Aorta (tissue), 5 donors: ENCODE results near the gene ZBTB47. TPM values are rescaled to one million over a fixed set of nuclear protein-coding genes. Genes with fewer than 3 reads are reported as not detected.

Experiments
- ATAC-seq: fragments of 200-7000 bp; cut with Tn5 transposase; one replicate; pipeline ENCODE4 v1.9.1; 2022; ENCODE audit warnings: moderate library complexity; ENCODE audit not compliant: low FRiP score
- DNase-seq, 2 donors: peaks; one replicate each; pipeline ENCODE4 v3.0.0-alpha.2; 2020
- H3K27ac ChIP-seq, 2 donors: one replicate each; pipeline ENCODE4 v1.5.1; 2013; ENCODE audit warnings: low read length in 2 of 2, mild to moderate bottlenecking in 2 of 2, moderate library complexity in 2 of 2, control low read depth in 1 of 2, inconsistent platforms in 1 of 2, low read depth in 1 of 2
- H3K27me3 ChIP-seq, 2 donors: one replicate each; pipeline ENCODE4 v1.6.1; 2013; ENCODE audit warnings: control low read depth in 1 of 2, low read length in 1 of 2, mild to moderate bottlenecking in 1 of 2, moderate library complexity in 1 of 2; ENCODE audit not compliant: insufficient read depth in 2 of 2, control insufficient read depth in 1 of 2
- H3K36me3 ChIP-seq, 2 donors: one replicate each; pipeline ENCODE4 v1.6.1; 2013; ENCODE audit warnings: control low read depth in 1 of 2, low read length in 1 of 2, mild to moderate bottlenecking in 1 of 2; ENCODE audit not compliant: insufficient read depth in 2 of 2, control insufficient read depth in 1 of 2
- H3K4me1 ChIP-seq, 2 donors: one replicate each; pipeline ENCODE4 v1.6.1; 2013; ENCODE audit warnings: low read length in 2 of 2, control low read depth in 1 of 2, mild to moderate bottlenecking in 1 of 2, moderate library complexity in 1 of 2; ENCODE audit not compliant: insufficient read depth in 2 of 2, control insufficient read depth in 1 of 2
- H3K4me3 ChIP-seq, 2 donors: one replicate each; pipeline ENCODE4 v1.5.1; 2013; ENCODE audit warnings: low read length in 2 of 2, control low read depth in 1 of 2, mild to moderate bottlenecking in 1 of 2
- H3K9me3 ChIP-seq: one replicate; pipeline ENCODE4 v1.6.1; 2013; ENCODE audit warnings: mild to moderate bottlenecking, low read length; ENCODE audit not compliant: control insufficient read depth
- WGBS, 2 donors: extraction: QIAGEN DNeasy Blood & Tissue Kit; methylation state at CpG; one replicate each; pipeline ENCODE4 v1.1.7; 2013; 5-methylcytosine and 5-hydroxymethylcytosine counted together
- intact Hi-C, 2 donors: fragments of 100-400 bp; cut with DNase I; formaldehyde crosslinking; loops; one replicate each; pipeline versions ENCODE4 v1.14.2 to v1.15.0; 2022
- polyA plus RNA-seq, 2 donors: library from polyadenylated mRNA; stranded (reverse); fragments of 200-250 nt; gene quantifications; one replicate each; pipeline ENCODE4 v1.2.3, GENCODE V29; 2013
- total RNA-seq, 2 donors: library from RNA; stranded (reverse); fragmentation: NEBNext Ultra II Directional; extraction: Animal tissue kit (Norgen Biotek cat#: 25700); gene quantifications; one replicate each; pipeline ENCODE4 v1.2.1, GENCODE V29; 2021
- donor health status: healthy with polysubstance abuse.
- donor health status: Bipolar disorder and iron deficiency.
- donor health status: DM: no; HTN: no; CAD: no.
- donor health status: DM: no; HTN: no; CAD: no.
- donor health status: DM: yes; HTN: yes; CAD: no.

The ZBTB47 gene
- total and polyA plus RNA-seq, 4 donors = 42.3 to 82.0 (median 74.8) TPM

DNA sequence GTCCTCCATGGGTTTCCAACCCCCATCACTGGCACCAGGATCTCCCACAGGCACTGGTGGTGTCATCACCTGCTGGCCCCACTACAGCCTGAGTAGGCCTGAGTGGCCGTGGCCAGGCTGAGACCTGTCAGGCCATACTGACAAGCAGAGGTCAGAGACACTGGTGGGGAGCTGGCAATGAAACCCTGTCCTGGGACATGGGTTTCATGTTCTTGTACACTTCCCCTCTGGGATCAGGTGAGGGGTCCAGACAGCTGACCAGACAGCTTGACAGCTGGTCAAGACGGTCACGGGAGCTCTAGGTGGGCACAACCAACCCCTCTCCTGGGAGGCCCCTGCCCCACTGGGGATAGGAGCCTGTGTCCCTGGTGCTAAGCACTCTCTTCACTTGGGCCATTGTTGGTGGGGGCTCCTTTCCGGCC is 13.1 kb downstream of the ZBTB47 start:
- Histone ChIP-seq H3K4me1 (peaks cover 0 to 2% of the 10 kb centered on the region in 2 donors), H3K27ac (peak overlapping the region in 1 of 2 donors; percentile 45), H3K9me3 (no peaks in the 10 kb centered on the region), H3K4me3 (no peak overlapping the region), H3K27me3 (no peaks in the 10 kb centered on the region), H3K36me3 (no peaks in the 10 kb centered on the region)
- ATAC-seq (peak; percentile 9), DNase-seq (peak in 1 of 2 donors; percentile 77)
- WGBS, 2 donors = 47 to 58% methylated on average over 4 of the region's 4 CpGs
- intact Hi-C loops = no loop called here

DNA sequence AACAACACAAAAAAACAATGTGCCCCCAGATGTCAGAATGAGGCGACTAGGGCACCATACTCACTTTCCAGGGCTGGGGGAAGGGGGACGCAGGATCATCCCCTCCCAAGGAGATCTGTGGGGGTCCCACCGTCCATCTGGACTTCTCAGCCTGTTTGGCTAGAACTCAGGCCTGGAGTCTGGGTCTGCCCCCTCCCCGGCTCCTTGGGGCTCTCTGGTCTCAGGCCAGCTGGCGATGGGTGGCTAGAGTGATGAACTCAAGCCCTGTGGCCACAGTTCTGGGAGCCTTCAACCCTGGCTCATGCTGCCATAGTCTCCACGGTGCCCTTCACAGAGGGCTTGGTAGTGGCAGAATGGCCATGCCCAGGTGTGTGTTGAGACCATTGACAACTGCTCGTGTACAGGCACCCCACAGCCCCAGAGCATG is 13.6 kb downstream of the ZBTB47 start:
- Histone ChIP-seq H3K27me3 (no peaks in the 10 kb centered on the region), H3K9me3 (no peaks in the 10 kb centered on the region), H3K4me3 (no peak overlapping the region), H3K4me1 (peaks cover 0 to 2% of the 10 kb centered on the region in 2 donors), H3K36me3 (no peaks in the 10 kb centered on the region), H3K27ac (no peak overlapping the region)
- WGBS, 2 donors = 35 to 41% methylated on average over 7 of the region's 7 CpGs
- intact Hi-C loops = no loop called here
- ATAC-seq (no peak), DNase-seq (peak in 1 of 2 donors; percentile 64)

DNA sequence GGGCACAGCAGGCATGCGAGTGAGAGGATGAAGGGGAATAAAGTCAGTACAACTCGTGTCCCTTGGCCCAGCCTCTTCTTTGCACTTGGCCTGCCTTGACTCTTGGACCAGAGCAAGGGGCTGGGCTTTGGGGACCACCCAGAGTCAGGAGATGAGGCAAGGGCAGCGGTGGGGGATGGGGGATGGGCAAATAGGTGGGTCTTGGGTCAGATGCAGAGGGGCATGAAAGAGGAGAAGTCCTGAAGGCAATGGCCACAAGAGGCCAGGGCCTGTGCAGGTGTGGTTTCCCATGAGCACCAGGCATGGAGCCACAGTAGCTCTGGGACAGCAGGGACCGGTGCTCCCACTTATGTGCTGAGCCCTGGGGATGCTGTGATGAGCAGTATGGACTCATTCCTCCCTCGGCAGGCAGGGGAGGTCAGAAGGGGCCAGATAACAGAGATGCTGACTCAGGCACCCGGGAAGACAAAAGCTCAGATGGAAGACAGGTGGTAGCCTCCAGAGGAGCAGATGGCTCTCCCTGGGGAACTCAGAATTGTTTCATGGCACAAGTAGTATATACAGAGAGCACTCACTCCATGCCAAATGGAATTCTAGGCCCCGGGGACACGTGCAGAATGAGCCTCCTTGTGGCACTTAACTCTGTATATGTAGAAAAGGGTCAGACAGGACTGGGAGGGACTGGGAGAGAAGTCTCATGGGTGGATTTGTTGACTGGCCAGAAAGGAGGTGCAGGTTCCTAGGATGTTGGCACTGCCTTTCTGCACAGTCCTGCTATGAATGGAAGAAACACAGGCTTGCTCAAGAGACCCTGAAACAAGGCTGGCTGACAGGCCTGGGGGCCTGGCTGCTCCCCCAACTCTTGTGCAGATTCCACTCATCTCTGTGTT is 14.3 kb downstream of the ZBTB47 start:
- H3K27me3 ChIP-seq = no peaks in the 10 kb centered on the region
- 33 to 37% methylated on average over 8 of the region's 8 CpGs for WGBS, 2 donors
- ATAC-seq (peak; percentile 2), DNase-seq (no peak)
- no peak overlapping the region for H3K4me3 ChIP-seq
- peaks cover 0 to 2% of the 10 kb centered on the region in 2 donors for H3K4me1 ChIP-seq
- H3K27ac ChIP-seq = no peak overlapping the region
- H3K9me3 ChIP-seq = no peaks in the 10 kb centered on the region
- H3K36me3 ChIP-seq = no peaks in the 10 kb centered on the region
- intact Hi-C loops = no loop called here

DNA sequence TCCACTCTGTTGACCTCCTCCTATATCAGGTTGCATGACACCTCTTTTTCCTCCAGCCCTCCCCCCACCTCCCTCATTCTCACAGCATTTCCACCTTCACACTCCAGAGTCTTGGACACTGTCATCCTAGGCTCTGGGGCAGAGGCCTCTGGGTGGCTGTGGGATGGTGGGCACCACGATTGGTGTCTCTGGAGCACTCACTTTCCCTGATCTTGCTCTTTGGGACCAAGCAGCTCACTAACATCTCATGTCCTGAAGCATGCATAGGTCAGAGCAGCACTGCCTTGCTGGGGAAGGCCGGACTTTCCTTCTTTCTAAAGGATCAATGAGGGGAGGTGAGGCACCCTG is 14.9 kb downstream of the ZBTB47 start:
- no peak for ATAC-seq
- no peak overlapping the region for H3K4me3 ChIP-seq
- no peaks in the 10 kb centered on the region for H3K27me3 ChIP-seq
- no peaks in the 10 kb centered on the region for H3K9me3 ChIP-seq
- no peaks in the 10 kb centered on the region for H3K36me3 ChIP-seq
- intact Hi-C loops = no loop called here
- WGBS, 2 donors = 86 to 88% methylated on average over 2 of the region's 2 CpGs
- no peak for DNase-seq
- H3K4me1 ChIP-seq = peaks cover 0 to 2% of the 10 kb centered on the region in 2 donors
- no peak overlapping the region for H3K27ac ChIP-seq

DNA sequence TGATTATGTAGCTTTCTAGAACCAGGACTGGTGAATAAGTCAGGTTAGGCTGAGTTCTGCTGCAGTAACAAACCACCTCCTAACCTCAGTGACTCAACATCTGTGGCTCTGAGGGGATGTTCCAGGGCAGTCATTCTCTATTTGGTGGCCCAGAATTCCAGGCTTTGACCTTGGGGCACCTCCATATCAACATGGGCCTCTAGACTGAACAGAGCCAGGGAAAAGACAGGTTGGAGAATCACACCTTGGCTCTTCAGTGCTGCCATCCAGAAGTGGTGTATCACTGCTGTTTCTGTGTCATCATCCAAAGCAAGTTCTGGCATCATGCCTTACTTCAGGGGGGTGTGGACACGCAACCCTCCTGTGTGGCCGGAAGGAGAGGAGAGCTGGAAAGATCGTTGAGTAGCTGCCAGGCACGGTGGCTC is 15.3 kb downstream of the ZBTB47 start:
- H3K4me3 ChIP-seq = no peak overlapping the region
- peaks cover 0 to 2% of the 10 kb centered on the region in 2 donors for H3K4me1 ChIP-seq
- 77 to 78% methylated on average over 4 of the region's 4 CpGs for WGBS, 2 donors
- no peak for ATAC-seq
- DNase-seq = no peak
- H3K27ac ChIP-seq = no peak overlapping the region
- no peaks in the 10 kb centered on the region for H3K9me3 ChIP-seq
- no peaks in the 10 kb centered on the region for H3K36me3 ChIP-seq
- no peaks in the 10 kb centered on the region for H3K27me3 ChIP-seq
- intact Hi-C loops = no loop called here

DNA sequence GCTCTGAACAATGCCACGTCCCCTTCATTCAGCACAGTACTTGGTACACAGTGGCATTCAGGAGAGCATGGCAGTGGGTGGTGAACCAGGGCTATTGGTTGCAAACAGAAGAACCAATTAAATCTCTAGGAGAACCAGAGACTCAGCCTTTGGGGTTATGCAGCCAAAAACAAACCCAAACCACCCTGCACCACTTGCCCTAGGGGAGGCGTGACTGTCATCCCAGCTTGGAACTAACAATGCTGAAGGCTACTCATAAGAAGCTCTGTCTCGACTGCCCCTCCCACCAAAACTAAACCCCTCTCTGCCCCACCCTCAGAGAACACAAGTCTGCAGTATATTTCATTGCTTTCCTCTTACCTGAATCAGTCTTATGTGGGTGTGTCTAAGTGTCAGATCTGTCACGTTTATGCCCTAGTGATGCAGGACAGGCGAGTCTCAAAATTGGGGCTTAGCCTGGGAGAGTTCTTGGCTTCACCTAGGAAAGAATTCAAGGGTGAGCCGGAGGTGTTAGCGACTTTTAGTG is 16.6 kb downstream of the ZBTB47 start:
- DNase-seq = no peak
- intact Hi-C loops = no loop called here
- Histone ChIP-seq H3K27me3 (no peaks in the 10 kb centered on the region), H3K36me3 (no peaks in the 10 kb centered on the region), H3K4me1 (peaks cover 0 to 2% of the 10 kb centered on the region in 2 donors), H3K9me3 (no peaks in the 10 kb centered on the region), H3K27ac (no peak overlapping the region), H3K4me3 (no peak overlapping the region)
- 71 to 75% methylated on average over 7 of the region's 7 CpGs for WGBS, 2 donors
- no peak for ATAC-seq

DNA sequence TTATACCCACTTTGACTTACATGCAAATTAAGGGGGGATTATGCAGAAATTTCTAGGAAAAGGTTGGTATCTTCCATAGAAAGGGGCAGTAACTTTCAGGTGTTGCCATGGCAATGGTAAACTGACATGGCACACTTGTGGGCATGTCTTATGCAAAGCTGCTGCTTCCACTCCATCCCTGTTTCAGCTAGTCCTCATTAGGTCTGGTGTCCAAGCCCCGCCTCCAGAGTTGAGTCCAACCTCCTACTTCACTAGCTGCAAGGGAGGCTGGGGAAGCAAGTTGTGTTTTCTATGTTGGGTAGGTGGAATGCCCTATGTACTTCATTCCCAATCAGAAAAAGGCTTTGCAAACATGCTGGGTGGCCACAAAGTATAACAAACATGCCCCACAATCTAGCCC is 17.2 kb downstream of the ZBTB47 start:
- Histone ChIP-seq H3K27me3 (no peaks in the 10 kb centered on the region), H3K4me3 (no peak overlapping the region), H3K9me3 (no peaks in the 10 kb centered on the region), H3K4me1 (peaks cover 0 to 2% of the 10 kb centered on the region in 2 donors), H3K27ac (no peak overlapping the region), H3K36me3 (no peaks in the 10 kb centered on the region)
- no peak for ATAC-seq
- DNase-seq = no peak
- WGBS, 2 donors = 87 to 100% methylated on average over 1 of the region's 1 CpG
- intact Hi-C loops = no loop called here

DNA sequence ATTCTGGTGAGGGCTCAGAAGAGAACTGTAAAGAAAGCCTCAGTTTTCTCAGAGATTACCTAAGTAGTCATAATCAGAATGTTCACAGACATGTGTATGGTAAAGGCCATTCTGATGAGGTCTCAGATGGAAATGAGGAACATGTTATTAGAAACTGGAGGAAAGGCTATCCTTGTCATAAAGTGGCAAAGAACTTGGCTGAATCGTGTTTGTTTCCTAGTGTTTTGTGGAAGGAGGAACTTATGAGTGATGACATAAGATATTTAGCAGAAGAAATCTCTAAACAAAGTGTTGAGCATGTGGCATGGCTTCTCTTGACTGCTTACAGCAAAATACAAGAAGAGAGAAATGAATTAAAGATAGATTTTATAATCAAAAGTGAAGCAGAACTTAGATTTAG is 19.0 kb downstream of the ZBTB47 start:
- Histone ChIP-seq H3K4me1 (no peaks in the 10 kb centered on the region), H3K4me3 (no peak overlapping the region), H3K9me3 (no peaks in the 10 kb centered on the region), H3K27ac (no peak overlapping the region), H3K27me3 (no peaks in the 10 kb centered on the region), H3K36me3 (no peaks in the 10 kb centered on the region)
- ATAC-seq (no peak), DNase-seq (no peak)
- intact Hi-C loops = no loop called here
- WGBS, 2 donors = 55 to 67% methylated on average over 1 of the region's 1 CpG

DNA sequence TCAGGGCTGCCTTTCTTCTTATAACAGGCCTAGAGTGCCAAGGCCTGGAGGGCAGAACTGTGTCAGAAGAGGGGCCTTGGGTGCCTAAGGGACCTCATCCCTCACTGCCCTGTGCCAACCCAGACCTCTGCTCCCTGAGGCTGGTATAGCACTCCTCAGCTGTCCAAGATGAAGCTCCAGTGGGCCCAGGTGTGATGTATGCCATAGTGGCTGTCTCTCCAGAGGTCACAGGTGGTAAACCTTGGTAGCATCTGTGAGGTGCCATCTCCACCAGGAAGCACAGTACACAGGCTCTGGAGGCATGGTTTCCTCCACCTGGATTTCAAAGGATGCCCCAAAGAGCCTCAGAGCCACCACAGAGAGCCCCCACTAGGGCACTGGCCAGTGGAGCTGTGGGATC is 19.6 kb downstream of the ZBTB47 start:
- intact Hi-C loops = no loop called here
- no peak overlapping the region for H3K4me3 ChIP-seq
- ATAC-seq = no peak
- no peaks in the 10 kb centered on the region for H3K36me3 ChIP-seq
- H3K9me3 ChIP-seq = no peaks in the 10 kb centered on the region
- DNase-seq = peak in 1 of 2 donors; percentile 36
- H3K27ac ChIP-seq = no peak overlapping the region
- H3K4me1 ChIP-seq = no peaks in the 10 kb centered on the region
- H3K27me3 ChIP-seq = no peaks in the 10 kb centered on the region
